ENCODE results near the gene SH3PXD2B.

SH3PXD2B gene

GRCh38 chr5:172380987-172381643 lies 73.2 kb downstream of the SH3PXD2B start:
- no peaks in the 10 kb centered on the region for H3K9me3 ChIP-seq (ENCODE audit: control insufficient read depth, insufficient read depth, low read length)
- H3K9me2 ChIP-seq (replicated peaks; ENCODE audit: control insufficient read depth, low read length), result no peaks in the 10 kb centered on the region
- no peak overlapping the region for H3K4me3 ChIP-seq (ENCODE audit: low read length)
- H3K4me2 ChIP-seq (ENCODE audit: low read length), result no peak overlapping the region
- no peaks in the 10 kb centered on the region for H3K27me3 ChIP-seq (ENCODE audit: control insufficient read depth, low read length)
- TF ChIP-seq CTCF (IDR thresholded peaks at IDR 0.05; ENCODE audit: low read depth, low read length, poor library complexity, severe bottlenecking) (no peak), EZH2phosphoT487 (IDR thresholded peaks at IDR 0.05; ENCODE audit: borderline replicate concordance, low read length) (no peak)
- H3F3A ChIP-seq (ENCODE audit: control insufficient read depth, insufficient read depth), result no peaks in the 10 kb centered on the region
- H3K36me3 ChIP-seq (ENCODE audit: control insufficient read depth, low read length), result no peaks in the 10 kb centered on the region
- H3K27ac ChIP-seq (ENCODE audit: low read depth, low read length), result no peak overlapping the region
- H3K79me2 ChIP-seq (ENCODE audit: control insufficient read depth, low read length), result no peaks in the 10 kb centered on the region
- H3K4me1 ChIP-seq (ENCODE audit: control insufficient read depth, low read length), result no peaks in the 10 kb centered on the region
- no peaks in the 10 kb centered on the region for H4K20me1 ChIP-seq (ENCODE audit: control insufficient read depth, insufficient read depth, low read depth, low read length)

- Histone ChIP-seq H3K9me3 (ENCODE audit: control insufficient read depth, insufficient read depth, low read length) (no peaks in the 10 kb centered on the region), H3K9me2 (replicated peaks; ENCODE audit: control insufficient read depth, low read length) (no peaks in the 10 kb centered on the region), H3K4me1 (ENCODE audit: control insufficient read depth, low read length) (no peaks in the 10 kb centered on the region), H3K79me2 (ENCODE audit: control insufficient read depth, low read length) (no peaks in the 10 kb centered on the region), H4K20me1 (ENCODE audit: control insufficient read depth, insufficient read depth, low read depth, low read length) (no peaks in the 10 kb centered on the region), H3K4me3 (ENCODE audit: low read length) (no peak overlapping the region), H3F3A (ENCODE audit: control insufficient read depth, insufficient read depth) (no peaks in the 10 kb centered on the region), H3K36me3 (ENCODE audit: control insufficient read depth, low read length) (no peaks in the 10 kb centered on the region), H3K27me3 (ENCODE audit: control insufficient read depth, low read length) (no peaks in the 10 kb centered on the region), H3K27ac (ENCODE audit: low read depth, low read length) (no peak overlapping the region), H3K4me2 (ENCODE audit: low read length) (no peak overlapping the region)
- no peak for TF ChIP-seq EZH2phosphoT487 (IDR thresholded peaks at IDR 0.05; ENCODE audit: borderline replicate concordance, low read length)
- no peak for TF ChIP-seq CTCF (IDR thresholded peaks at IDR 0.05; ENCODE audit: low read depth, low read length, poor library complexity, severe bottlenecking)
These were observed 73.9 kb downstream of the SH3PXD2B start for GRCh38 chr5:172380301-172380986.

GRCh38 chr5:172379481-172379880 lies 74.8 kb downstream of the SH3PXD2B start:
- H3K27me3 ChIP-seq (ENCODE audit: control insufficient read depth, low read length), result no peaks in the 10 kb centered on the region
- H3K27ac ChIP-seq (ENCODE audit: low read depth, low read length), result no peak overlapping the region
- H3K4me1 ChIP-seq (ENCODE audit: control insufficient read depth, low read length), result no peaks in the 10 kb centered on the region
- no peaks in the 10 kb centered on the region for H3K9me2 ChIP-seq (replicated peaks; ENCODE audit: control insufficient read depth, low read length)
- H3F3A ChIP-seq (ENCODE audit: control insufficient read depth, insufficient read depth), result no peaks in the 10 kb centered on the region
- H3K4me3 ChIP-seq (ENCODE audit: low read length), result no peak overlapping the region
- no peaks in the 10 kb centered on the region for H3K9me3 ChIP-seq (ENCODE audit: control insufficient read depth, insufficient read depth, low read length)
- no peaks in the 10 kb centered on the region for H3K36me3 ChIP-seq (ENCODE audit: control insufficient read depth, low read length)
- no peak for TF ChIP-seq CTCF (IDR thresholded peaks at IDR 0.05; ENCODE audit: low read depth, low read length, poor library complexity, severe bottlenecking)
- TF ChIP-seq EZH2phosphoT487 (IDR thresholded peaks at IDR 0.05; ENCODE audit: borderline replicate concordance, low read length), result no peak
- H3K79me2 ChIP-seq (ENCODE audit: control insufficient read depth, low read length), result no peaks in the 10 kb centered on the region
- H3K4me2 ChIP-seq (ENCODE audit: low read length), result no peak overlapping the region
- H4K20me1 ChIP-seq (ENCODE audit: control insufficient read depth, insufficient read depth, low read depth, low read length), result no peaks in the 10 kb centered on the region
